Middle frontal gyrus (tissue), 1 donor: ENCODE measurements around the gene PTGER3.
"Not testable (repeated sequence)": the region's sequence is repeated elsewhere in the genome, so short reads cannot be mapped to it uniquely, and the experiment has no call there.

Experiments used
- DNase-seq: peaks from one replicate; pipeline ENCODE4 v3.0.0-alpha.2; 2015; ENCODE audit warnings: low spot score; ENCODE audit errors: extremely low spot score

Gene PTGER3

GRCh38 chr1:70948396-70949017 lies 99.1 kb downstream of the PTGER3 start:
- DNase-seq = no peak

GRCh38 chr1:70947835-70948234 lies 99.8 kb downstream of the PTGER3 start:
- no peak for DNase-seq

GRCh38 chr1:70945676-70946075 lies 101.9 kb downstream of the PTGER3 start:
- DNase-seq = no peak

GRCh38 chr1:70945251-70945650 lies 102.4 kb downstream of the PTGER3 start:
- no peak for DNase-seq

GRCh38 chr1:70941563-70941962 lies 106.1 kb downstream of the PTGER3 start:
- DNase-seq = no peak

GRCh38 chr1:70940398-70940797 lies 107.2 kb downstream of the PTGER3 start:
- not testable (repeated sequence) for DNase-seq

GRCh38 chr1:70934194-70934961 lies 113.2 kb downstream of the PTGER3 start:
- no peak for DNase-seq

- no peak for DNase-seq
Measured at GRCh38 chr1:70930062-70930461, 117.6 kb downstream of the PTGER3 start.

- DNase-seq = no peak
Measured at GRCh38 chr1:70922196-70922595, 125.4 kb downstream of the PTGER3 start.
